Astrocyte of the cerebellum (primary cell): ENCODE measurements around the gene MYO1D.

Experiments
- DNase-seq: peaks from one replicate; pipeline ENCODE4 v3.0.0-alpha.2; 2011; ENCODE audit warnings: low read depth
- H3K4me3 ChIP-seq: 2 replicates; pipeline ENCODE4 v1.5.1; 2011; ENCODE audit warnings: mild to moderate bottlenecking, low read depth, low read length, moderate library complexity
- CTCF ChIP-seq: IDR thresholded peaks from 2 replicates; pipeline ENCODE4 v1.5.1; 2012; ENCODE audit warnings: low read length, low read depth, moderate library complexity, mild to moderate bottlenecking; ENCODE audit errors: missing control alignments
- in situ Hi-C: cut with HindIII; loops from 2 replicates; pipeline ENCODE4 v1.10.0; 2017; ENCODE audit warnings: low sequenced_read_pairs

MYO1D gene

DNA sequence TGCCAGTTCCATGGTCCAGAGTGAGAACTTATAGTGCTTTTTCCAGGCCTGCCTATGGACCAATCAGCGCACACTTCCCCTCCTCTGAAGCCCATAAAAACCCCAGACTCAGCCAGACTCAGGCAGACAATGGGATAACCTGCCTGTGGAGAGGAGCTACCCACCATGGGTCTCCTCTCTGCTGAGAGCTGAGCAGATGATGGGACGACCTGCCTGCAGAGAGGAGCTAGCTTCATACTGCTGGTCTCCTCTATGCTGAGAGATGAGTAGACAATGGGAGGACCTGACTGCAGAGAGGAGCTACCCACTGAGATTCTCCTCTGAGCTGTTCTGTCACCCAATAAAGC is 144.7 kb downstream of the MYO1D start:
- DNase-seq, result no peak
- in situ Hi-C loops, result no loop called here
- H3K4me3 ChIP-seq, result no peak overlapping the region
- no peak for TF ChIP-seq CTCF

DNA sequence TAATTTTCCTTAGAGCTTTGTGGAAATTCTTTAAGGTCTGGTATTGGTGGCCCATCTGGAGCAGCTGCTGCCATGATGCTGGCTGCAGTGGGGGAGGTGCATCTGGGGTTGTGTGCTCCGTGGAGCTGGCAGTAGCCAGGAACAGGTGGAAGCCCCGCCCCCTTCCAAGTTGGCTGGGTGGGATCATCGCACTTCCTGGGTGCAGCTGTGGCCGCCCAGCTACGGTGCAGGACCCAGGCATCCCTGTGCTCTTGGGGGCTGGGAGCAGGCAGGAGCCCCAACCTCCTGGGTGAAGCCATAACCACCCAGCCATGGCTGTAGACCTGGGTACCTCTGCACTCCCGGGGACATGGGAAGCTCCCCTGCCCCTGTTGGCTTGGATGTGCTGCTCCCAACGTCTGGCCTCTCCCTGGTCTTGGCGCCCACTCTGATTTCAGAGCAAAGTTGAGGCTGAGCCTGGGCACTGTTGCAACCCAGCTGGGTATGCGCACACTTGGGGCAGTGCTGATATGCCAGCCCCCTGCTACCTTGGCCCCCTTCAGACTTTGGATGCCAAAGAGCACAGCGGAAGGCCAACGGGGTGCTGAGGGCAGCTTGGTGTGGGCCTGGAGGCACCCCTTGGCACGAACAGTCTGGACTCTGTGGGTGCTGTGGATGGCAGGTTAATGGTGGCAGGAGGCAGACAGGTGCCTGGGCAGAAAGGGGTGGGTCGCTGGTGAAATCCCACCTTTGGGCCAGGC is 145.2 kb downstream of the MYO1D start:
- H3K4me3 ChIP-seq, result no peak overlapping the region
- TF ChIP-seq CTCF, result no peak
- DNase-seq, result no peak
- in situ Hi-C loops, result no loop called here

DNA sequence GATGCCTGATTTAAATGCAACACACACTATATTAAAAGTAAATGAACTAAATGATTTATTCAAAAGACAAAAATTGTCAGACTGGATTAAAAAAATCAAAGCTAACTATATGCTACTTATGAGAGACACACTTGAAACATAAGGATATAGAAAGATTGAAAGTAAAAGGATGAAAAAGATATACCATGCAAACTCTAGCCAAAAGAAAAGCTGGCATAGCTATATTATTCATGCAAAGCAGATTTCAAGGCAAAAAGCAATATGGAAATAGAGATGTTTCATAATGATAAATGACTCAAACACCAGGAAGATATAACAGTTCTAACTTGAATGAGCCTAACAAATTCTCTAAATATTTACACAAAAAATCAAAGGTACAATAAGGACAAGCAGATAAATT is 149.2 kb downstream of the MYO1D start:
- H3K4me3 ChIP-seq, result no peak overlapping the region
- no peak for DNase-seq
- in situ Hi-C loops, result no loop called here
- no peak for TF ChIP-seq CTCF

GRCh38 chr17:32725697-32726096 is 151.2 kb downstream of the MYO1D start:
- no peak overlapping the region for H3K4me3 ChIP-seq
- TF ChIP-seq CTCF, result no peak
- DNase-seq, result no peak
- in situ Hi-C loops, result no loop called here

- in situ Hi-C loops, result no loop called here
- H3K4me3 ChIP-seq, result no peak overlapping the region
- no peak for DNase-seq
- TF ChIP-seq CTCF, result no peak
Observed at GRCh38 chr17:32723310-32723955, 153.5 kb downstream of the MYO1D start.

- in situ Hi-C loops, result no loop called here
- no peak overlapping the region for H3K4me3 ChIP-seq
- no peak for DNase-seq
- TF ChIP-seq CTCF, result no peak
Observed at GRCh38 chr17:32722733-32723132, 154.2 kb downstream of the MYO1D start.
